Colonic mucosa (tissue), 4 donors: ENCODE results near the gene EXOC3. TPM values are rescaled to one million over a fixed set of nuclear protein-coding genes. Genes with fewer than 3 reads are reported as not detected.

Experiments used
- DNase-seq: peaks from one replicate; pipeline ENCODE4 v3.0.0-alpha.2; 2020
- H3K27ac ChIP-seq: fragments of 200-600 bp; one replicate; pipeline ENCODE4 v1.8.0; 2021
- H3K27me3 ChIP-seq: fragments of 200-600 bp; one replicate; pipeline ENCODE4 v1.8.0; 2021
- H3K36me3 ChIP-seq: fragments of 200-600 bp; one replicate; pipeline ENCODE4 v1.8.0; 2021
- H3K4me1 ChIP-seq: fragments of 200-600 bp; one replicate; pipeline ENCODE4 v1.8.0; 2021; ENCODE audit warnings: mild to moderate bottlenecking
- H3K4me3 ChIP-seq: fragments of 200-600 bp; one replicate; pipeline ENCODE4 v1.8.0; 2021
- H3K9ac ChIP-seq, 2 donors: one replicate each; pipeline ENCODE4 v1.7.0; 2013; ENCODE audit warnings: control low read depth in 2 of 2, low read depth in 2 of 2, low read length in 2 of 2
- H3K9me3 ChIP-seq: fragments of 200-600 bp; one replicate; pipeline ENCODE4 v1.8.0; 2021
- CTCF ChIP-seq: fragments of 200-600 bp; IDR thresholded peaks from one replicate; pipeline ENCODE4 v1.8.0; 2022; ENCODE audit warnings: antibody characterized with exemption, mild to moderate bottlenecking
- intact Hi-C: fragments of 100-400 bp; cut with DNase I; formaldehyde crosslinking; loops from one replicate; pipeline ENCODE4 v1.14.1; 2022
- total RNA-seq, 2 donors: library from RNA; stranded (reverse); fragmentation: NEBNext Ultra II Directional in 1 of 2; extraction: Animal tissue kit (Norgen Biotek cat#: 25700) in 1 of 2; gene quantifications; one replicate each; pipeline ENCODE4 v1.2.1, GENCODE V29; 2021
- donor health status: healthy.
- donor health status: DM: no; HTN: no; CAD: no.
- donor health status: DM: no; HTN: no; CAD: no.

The EXOC3 gene
- total RNA-seq, 2 donors from 2014 or later = 52.0 to 58.7 TPM

DNA sequence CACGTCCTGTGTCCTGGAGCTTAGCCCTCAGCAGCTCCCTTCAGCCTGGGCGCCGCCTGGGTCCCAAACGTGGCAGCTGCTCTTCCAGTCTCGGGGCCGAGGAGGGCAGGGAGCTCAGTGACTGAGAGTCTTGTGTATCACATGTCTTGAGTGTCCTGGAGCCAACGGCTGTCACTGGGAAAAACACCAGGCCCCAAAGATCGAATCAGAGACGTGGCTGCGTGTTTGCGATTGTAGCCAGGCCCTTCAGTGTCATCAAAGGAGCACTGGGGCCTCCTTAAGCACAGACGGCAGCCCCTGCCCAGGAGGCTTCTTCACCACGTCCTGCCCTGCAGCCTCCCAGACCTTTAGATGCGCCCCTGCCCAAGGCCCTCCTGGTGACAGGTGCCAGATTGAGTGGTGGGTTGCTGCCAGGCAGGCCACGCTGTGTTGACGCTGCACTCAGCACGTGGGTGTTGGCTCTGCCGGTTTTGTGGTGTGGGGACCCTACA, 5.7 kb upstream of the EXOC3 start:
- H3K9me3 ChIP-seq = no peaks in the 10 kb centered on the region
- H3K4me1 ChIP-seq = no peaks in the 10 kb centered on the region
- DNase-seq = no peak
- TF ChIP-seq CTCF = no peak
- H3K9ac ChIP-seq = no peak overlapping the region
- no peaks in the 10 kb centered on the region for H3K27me3 ChIP-seq
- H3K4me3 ChIP-seq = no peak overlapping the region
- H3K27ac ChIP-seq = no peak overlapping the region
- H3K36me3 ChIP-seq = no peaks in the 10 kb centered on the region
- intact Hi-C loops = no loop called here

DNA sequence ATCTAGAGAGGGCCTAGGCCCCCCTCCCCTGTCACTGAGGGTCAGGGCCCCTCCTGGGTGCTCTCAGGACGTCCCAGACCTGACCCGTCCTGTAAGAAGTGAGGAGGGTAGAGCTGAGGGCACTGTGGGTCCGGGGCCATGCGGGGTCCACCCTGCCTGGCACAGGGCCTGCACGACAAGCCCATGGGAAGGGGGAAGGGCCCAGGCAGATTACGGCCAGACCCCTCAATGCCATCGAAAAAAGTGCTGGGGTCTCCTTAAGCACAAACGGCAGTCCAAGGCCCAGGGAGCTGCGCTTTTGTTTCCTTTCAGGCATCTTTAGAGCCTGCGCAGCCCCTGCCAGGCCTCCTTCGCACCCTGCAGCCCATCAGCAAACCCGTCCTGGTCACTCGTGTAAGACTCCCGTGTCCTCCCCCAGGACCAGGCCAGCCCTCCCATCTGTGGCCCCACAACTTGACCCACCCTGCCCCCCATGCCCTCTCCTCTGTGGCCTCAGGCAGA, 4.4 kb upstream of the EXOC3 start:
- no peaks in the 10 kb centered on the region for H3K9me3 ChIP-seq
- no peaks in the 10 kb centered on the region for H3K36me3 ChIP-seq
- H3K27ac ChIP-seq = no peak overlapping the region
- H3K4me3 ChIP-seq = no peak overlapping the region
- H3K4me1 ChIP-seq = no peaks in the 10 kb centered on the region
- DNase-seq = no peak
- H3K27me3 ChIP-seq = no peaks in the 10 kb centered on the region
- intact Hi-C loops = no loop called here
- TF ChIP-seq CTCF = no peak
- H3K9ac ChIP-seq = no peak overlapping the region

DNA sequence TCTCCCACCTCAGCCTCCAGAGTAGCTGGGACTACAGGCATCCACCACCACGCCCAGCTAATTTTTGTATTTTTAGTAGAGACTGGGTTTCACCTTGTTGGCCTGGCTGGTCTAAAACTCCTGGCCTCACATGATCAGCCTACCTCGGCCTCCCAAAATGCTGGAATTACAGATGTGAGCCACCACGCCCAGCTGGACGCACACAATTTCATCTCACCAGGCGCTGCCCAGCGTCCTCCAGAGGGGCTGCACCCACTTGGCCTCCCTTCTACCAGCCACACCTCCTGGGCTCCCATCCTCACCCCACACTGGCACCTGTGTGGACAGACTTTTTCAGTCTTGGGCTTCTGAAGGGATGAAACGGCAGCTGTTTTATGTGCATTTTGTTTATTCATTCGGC, 3.8 kb upstream of the EXOC3 start:
- Histone ChIP-seq H3K36me3 (no peaks in the 10 kb centered on the region), H3K4me3 (no peak overlapping the region), H3K27ac (no peak overlapping the region), H3K27me3 (no peaks in the 10 kb centered on the region), H3K9me3 (no peaks in the 10 kb centered on the region), H3K9ac (no peak overlapping the region), H3K4me1 (no peaks in the 10 kb centered on the region)
- no peak for TF ChIP-seq CTCF
- intact Hi-C loops = no loop called here
- DNase-seq = no peak

- Histone ChIP-seq H3K4me3 (no peak overlapping the region), H3K4me1 (no peaks in the 10 kb centered on the region), H3K9ac (no peak overlapping the region), H3K36me3 (no peaks in the 10 kb centered on the region), H3K27ac (no peak overlapping the region), H3K27me3 (no peaks in the 10 kb centered on the region), H3K9me3 (no peaks in the 10 kb centered on the region)
- DNase-seq = no peak
- intact Hi-C loops = loop anchor here (10.0 kb wide), 1 partner anchor 175 kb away; the partner anchor contains the start of gene CEP72
- TF ChIP-seq CTCF = no peak
Observed at GRCh38 chr5:439636-440035, 3.3 kb upstream of the EXOC3 start.

DNA sequence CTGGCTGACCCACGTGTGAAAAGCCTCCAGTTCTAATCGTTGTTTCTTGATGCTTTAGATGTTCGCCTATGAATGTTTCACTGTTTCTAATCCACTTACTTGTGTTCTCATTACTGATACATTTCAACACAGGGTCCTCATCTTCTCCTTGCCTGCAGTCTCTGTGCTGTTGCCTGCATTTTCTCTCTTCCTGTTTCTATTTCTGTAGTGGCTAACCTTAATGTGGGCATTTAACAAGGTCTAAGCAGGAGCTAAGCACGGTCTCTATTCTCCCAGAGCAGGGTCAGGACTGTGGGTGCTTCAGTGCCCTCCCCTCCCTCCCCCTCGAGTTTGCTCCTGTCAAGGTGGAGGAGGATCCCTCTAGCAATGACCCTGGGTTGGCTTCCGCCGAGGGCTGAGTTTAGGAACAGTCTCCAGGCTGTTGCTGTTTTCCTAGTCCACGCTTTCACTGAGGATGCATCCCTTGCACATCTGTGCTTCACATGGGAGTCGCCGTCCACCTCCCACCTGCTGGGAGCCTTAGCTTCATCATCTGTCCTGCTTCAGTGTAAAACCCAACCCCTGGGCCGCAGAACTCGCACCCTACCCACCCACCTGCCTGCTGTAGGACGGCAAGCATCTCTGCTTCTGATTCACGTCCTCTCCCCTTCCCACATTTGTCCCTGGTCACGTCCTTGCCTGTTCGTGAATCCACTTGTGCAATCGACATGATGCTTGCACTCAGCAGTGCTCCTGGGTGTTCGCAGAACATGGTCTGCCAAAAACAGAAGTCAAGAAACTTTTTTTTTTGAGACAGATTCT, 2.4 kb upstream of the EXOC3 start:
- Histone ChIP-seq H3K9me3 (no peaks in the 10 kb centered on the region), H3K4me3 (no peak overlapping the region), H3K9ac (no peak overlapping the region), H3K36me3 (no peaks in the 10 kb centered on the region), H3K4me1 (no peaks in the 10 kb centered on the region), H3K27ac (no peak overlapping the region), H3K27me3 (no peaks in the 10 kb centered on the region)
- no peak for DNase-seq
- intact Hi-C loops = loop anchor here (10.0 kb wide), 1 partner anchor 174 kb away; the partner anchor contains the start of gene CEP72
- TF ChIP-seq CTCF = no peak
